GM12865 (cell line): ENCODE data around the gene HIPK2.
A peak's percentile ranks its signal among the peaks of the same experiment; 100 is the strongest.

Source experiments
- DNase-seq: peaks from one replicate; pipeline ENCODE4 v3.0.0; 2010; ENCODE audit warnings: low read depth
- H3K4me3 ChIP-seq: 2 replicates; pipeline ENCODE4 v1.5.1; 2011; ENCODE audit warnings: mild to moderate bottlenecking, low read depth, low read length, control low read depth
- CTCF ChIP-seq: IDR thresholded peaks from 2 replicates; pipeline ENCODE4 v1.5.1; 2011; ENCODE audit warnings: low read length, control low read depth, low read depth, inconsistent platforms; ENCODE audit not compliant: insufficient read depth; ENCODE audit errors: missing control alignments

HIPK2 gene

GRCh38 chr7:139732471-139733167, 45.2 kb downstream of the HIPK2 start:
- H3K4me3 ChIP-seq, result no peak overlapping the region

GRCh38 chr7:139731802-139732470, 45.9 kb downstream of the HIPK2 start:
- DNase-seq, result no peak
- no peak overlapping the region for H3K4me3 ChIP-seq
- no peak for TF ChIP-seq CTCF

More at GRCh38 chr7:139732471-139733167, 45.2 kb downstream of the HIPK2 start:
- TF ChIP-seq CTCF, result no peak
- DNase-seq, result no peak

- DNase-seq, result peak; percentile 55
- TF ChIP-seq CTCF, result no peak
- H3K4me3 ChIP-seq, result no peak overlapping the region
Observed at GRCh38 chr7:139730746-139731612, 46.8 kb downstream of the HIPK2 start.

GRCh38 chr7:139728203-139728602, 49.6 kb downstream of the HIPK2 start:
- no peak overlapping the region for H3K4me3 ChIP-seq
- DNase-seq, result no peak
- no peak for TF ChIP-seq CTCF

GRCh38 chr7:139727151-139727705, 50.6 kb downstream of the HIPK2 start:
- no peak for TF ChIP-seq CTCF
- DNase-seq, result no peak
- H3K4me3 ChIP-seq, result peak overlapping the region; percentile 30

- peak overlapping the region; percentile 30 for H3K4me3 ChIP-seq
- DNase-seq, result no peak
- TF ChIP-seq CTCF, result no peak
Observed at GRCh38 chr7:139726485-139726869, 51.3 kb downstream of the HIPK2 start.
